A549 (cell line): ENCODE measurements around the gene ENTPD2.

Experiments
- HDAC2 ChIP-seq: fragments of 200-600 bp; sonication (generic); IDR thresholded peaks from 2 replicates; pipeline ENCODE4 v1.6.1; 2016
- RAD21 ChIP-seq, 2 experiments: fragments of >200 bp in 1 of 2; sonication (Bioruptor Twin) in 1 of 2; formaldehyde crosslinking in 1 of 2; IDR thresholded peaks in 1 of 2; conservative IDR thresholded peaks in 1 of 2; 2 replicates in 1 of 2; 3 replicates in 1 of 2; pipeline ENCODE4 v1.6.1; 2012 to 2018; ENCODE audit warnings: inconsistent platforms in 1 of 2
- TP53 ChIP-seq: fragments of 250-450 bp; sonication (Bioruptor Pico); IDR thresholded peaks from 2 replicates; pipeline ENCODE4 v1.5.0; 2021; ENCODE audit warnings: mild to moderate bottlenecking, moderate library complexity
- TF ChIP-seq, protein P1 (sequence below): fragments of >200 bp; sonication (Bioruptor Twin); formaldehyde crosslinking; IDR thresholded peaks from 3 replicates; pipeline ENCODE4 v1.5.1; 2016

GRCh38 chr9:137035937-137036336 lies 17.9 kb downstream of the ENTPD2 start:
- TF ChIP-seq, protein P1, sequence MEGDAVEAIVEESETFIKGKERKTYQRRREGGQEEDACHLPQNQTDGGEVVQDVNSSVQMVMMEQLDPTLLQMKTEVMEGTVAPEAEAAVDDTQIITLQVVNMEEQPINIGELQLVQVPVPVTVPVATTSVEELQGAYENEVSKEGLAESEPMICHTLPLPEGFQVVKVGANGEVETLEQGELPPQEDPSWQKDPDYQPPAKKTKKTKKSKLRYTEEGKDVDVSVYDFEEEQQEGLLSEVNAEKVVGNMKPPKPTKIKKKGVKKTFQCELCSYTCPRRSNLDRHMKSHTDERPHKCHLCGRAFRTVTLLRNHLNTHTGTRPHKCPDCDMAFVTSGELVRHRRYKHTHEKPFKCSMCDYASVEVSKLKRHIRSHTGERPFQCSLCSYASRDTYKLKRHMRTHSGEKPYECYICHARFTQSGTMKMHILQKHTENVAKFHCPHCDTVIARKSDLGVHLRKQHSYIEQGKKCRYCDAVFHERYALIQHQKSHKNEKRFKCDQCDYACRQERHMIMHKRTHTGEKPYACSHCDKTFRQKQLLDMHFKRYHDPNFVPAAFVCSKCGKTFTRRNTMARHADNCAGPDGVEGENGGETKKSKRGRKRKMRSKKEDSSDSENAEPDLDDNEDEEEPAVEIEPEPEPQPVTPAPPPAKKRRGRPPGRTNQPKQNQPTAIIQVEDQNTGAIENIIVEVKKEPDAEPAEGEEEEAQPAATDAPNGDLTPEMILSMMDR, result no peak
- TF ChIP-seq RAD21 (conservative IDR thresholded peaks at IDR 0.05 in 1 of 2, IDR thresholded peaks at IDR 0.05 in 1 of 2) (no peak), TP53 (no peak), HDAC2 (no peak)
